ENCODE measurements around the gene NR3C1.

NR3C1 gene

DNA sequence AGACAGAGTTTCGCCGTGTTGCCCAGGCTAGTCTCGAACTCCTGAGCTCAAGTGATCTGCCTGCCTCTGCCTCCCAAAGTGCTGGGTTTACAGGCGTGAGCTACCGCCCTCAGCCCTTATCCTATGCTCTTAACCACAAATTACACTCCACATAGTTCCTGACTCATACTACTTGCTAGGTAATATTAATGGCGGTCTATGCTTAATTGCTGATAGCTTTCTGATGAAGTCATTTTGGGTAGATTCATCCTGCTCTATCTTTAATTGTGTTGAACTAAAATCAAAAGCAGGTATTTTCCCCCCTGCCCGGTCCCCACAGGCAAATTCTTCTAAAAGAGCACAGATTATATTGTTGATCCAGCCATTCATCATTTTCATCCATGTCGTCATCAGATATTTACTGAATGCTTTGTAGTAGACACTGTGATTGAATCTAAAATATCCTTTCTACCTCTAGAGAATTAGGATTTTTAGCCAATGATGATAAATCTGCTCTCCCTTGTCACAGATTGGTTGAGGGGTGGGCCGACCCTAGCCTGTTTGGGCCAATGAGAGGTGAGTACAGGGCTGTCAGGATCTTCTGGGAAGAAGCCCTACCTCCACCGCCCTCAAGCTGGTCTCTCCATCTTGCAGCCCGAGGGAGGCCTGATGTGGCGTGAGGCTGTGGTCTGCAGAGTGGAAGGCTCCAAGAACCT, 144.8 kb downstream of the NR3C1 start:
- DNase-seq (ENCODE audit: low read depth), result no peak

- DNase-seq (ENCODE audit: low read depth), result no peak
Measured at GRCh38 chr5:143254819-143255218, 148.7 kb downstream of the NR3C1 start.

DNA sequence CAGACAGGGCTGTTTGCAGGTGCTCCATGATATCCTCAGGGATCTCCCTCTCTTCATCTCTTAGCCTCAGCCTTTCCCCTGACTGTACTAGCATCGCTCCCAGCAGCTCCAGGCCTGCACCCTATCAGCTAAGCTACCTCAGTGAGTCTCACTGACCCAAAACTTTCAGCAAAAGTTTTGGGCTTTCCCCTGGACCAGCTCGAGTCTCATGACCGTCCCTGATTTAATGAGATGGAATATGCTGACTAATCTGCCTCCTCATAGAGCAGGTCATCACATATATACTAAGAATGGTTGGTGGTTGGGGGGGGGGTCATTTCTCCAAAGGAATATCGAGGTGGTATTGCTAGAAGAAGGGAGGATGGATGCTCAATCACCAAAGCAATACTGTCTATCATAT, 151.5 kb downstream of the NR3C1 start:
- no peak for DNase-seq (ENCODE audit: low read depth)

DNA sequence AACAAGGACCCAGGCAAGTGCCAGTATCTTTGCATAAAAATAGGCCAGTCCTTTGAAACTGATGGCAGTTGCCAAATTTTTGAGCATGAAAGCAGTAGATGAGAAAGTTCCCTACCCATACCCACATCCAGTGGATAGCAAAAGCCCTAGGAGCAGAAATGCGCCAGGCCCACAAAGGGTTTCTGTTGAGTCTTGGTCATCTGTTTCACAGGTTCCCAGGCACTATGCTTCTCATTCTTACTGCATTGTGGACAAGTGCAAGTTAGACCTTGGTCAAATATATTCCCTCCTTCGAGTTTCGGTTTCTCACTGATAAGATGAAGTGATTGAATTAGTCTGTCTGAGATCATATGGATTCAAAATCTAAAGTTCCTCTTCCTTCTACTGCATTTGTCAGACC, 152.3 kb downstream of the NR3C1 start:
- DNase-seq (ENCODE audit: low read depth), result no peak

DNA sequence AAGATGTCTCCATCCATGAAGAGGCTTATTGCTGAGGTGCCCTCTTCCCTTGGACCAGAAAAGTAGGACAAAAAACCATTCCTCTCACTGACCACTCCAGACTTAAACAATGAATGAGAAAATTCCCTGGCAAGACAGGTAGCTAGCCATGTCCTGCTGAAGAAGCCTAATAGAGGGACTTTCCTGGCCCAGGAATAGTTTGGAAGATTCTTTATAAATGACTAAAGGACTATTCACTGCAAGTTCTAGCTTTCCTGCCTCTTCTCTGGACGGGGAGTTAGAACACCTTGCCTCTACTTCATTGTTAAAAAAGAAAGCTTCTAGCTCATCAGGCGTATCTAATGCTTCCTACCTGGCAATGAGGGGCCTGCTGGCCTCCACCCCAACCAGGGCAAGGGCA, 153.6 kb downstream of the NR3C1 start:
- no peak for DNase-seq (ENCODE audit: low read depth)

- DNase-seq (ENCODE audit: low read depth), result no peak
Measured at GRCh38 chr5:143248822-143249579, 154.5 kb downstream of the NR3C1 start.

DNA sequence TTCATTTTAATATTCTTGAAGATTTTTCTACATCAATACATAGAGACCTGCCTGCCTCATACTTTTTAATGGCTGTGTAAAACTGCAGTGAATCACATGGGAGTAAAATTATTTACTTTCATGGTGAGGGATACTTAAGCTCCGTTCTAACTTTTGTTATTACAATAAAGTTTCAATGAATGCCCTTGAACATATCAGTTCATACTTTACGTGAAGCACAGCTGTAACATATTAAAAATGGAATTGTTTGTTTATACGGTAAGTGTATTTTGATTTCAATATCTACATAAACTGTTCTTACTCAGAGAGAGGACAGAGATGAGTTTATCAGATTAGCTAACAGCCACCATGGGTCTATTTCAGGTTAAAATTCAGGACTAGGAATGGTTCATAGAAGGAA, 155.1 kb downstream of the NR3C1 start:
- no peak for DNase-seq (ENCODE audit: low read depth)

DNA sequence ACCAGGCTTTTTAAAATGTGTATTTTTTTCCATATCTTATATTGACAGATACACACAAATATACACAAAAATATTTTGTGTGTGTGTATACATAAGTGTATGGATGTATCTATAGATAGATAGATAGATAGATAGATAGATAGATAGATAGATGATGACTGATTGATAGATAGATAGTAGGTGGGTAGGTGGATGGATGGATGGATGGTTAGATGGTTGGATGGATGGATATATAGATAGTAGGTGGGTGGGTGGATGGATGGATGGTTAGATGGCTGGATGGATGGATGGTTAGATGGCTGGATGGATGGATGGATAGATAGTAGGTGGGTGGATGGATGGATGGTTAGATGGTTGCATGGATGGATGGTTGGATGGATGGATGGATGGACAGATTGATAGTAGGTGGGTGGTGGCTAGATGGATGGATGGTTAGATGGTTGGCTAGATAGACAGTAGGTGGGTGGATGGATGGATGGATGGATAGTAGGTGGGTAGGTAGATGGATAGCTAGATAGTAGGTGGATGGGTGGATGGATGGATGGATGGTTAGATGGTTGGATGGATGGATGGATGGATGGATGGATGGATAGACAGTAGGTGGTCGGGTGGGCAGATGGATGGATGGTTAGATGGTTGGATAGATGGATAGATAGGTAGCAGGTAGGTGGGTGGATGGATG, 156.2 kb downstream of the NR3C1 start:
- DNase-seq (ENCODE audit: low read depth), result no peak

GRCh38 chr5:143245929-143246561, 157.4 kb downstream of the NR3C1 start:
- no peak for DNase-seq (ENCODE audit: low read depth)

- DNase-seq (ENCODE audit: low read depth), result no peak
Measured at GRCh38 chr5:143244990-143245389, 158.5 kb downstream of the NR3C1 start.

DNA sequence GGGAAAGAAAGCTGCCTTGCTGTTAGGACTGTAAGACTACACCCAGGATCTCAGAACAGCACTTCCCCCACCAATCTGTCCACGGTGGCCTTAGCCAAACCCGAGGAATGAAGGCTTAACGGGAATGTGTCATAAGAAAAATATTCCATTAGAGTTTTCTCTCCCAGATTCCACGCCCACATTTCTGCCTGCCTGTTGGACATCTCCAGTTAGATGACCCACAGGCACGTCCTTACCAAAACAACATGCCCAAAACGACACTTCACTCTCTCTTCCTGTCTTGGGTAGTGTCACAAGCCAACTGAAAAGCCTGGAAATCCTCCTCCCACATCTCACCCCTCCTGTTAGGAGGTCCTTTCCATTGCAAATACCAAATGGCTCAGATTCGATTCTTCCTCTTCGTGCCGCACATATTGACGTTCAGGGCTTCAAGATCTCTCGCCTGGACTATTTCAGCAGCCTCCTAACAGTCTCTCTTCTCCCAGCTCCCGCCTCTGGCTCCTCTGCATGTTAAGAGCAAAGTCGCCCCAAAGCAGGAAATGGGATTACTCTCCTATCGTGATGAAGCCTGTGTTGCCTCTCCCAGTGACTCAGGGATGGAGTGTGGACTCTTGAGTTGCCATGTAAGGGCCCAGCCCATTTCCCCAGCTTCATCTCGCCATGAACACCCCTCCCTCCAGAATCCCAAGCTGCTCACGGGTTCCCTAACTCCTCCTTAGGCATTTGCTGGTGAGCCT, 159.3 kb downstream of the NR3C1 start:
- no peak for DNase-seq (ENCODE audit: low read depth)

GRCh38 chr5:143243103-143243502, 160.4 kb downstream of the NR3C1 start:
- DNase-seq (ENCODE audit: low read depth), result no peak

DNA sequence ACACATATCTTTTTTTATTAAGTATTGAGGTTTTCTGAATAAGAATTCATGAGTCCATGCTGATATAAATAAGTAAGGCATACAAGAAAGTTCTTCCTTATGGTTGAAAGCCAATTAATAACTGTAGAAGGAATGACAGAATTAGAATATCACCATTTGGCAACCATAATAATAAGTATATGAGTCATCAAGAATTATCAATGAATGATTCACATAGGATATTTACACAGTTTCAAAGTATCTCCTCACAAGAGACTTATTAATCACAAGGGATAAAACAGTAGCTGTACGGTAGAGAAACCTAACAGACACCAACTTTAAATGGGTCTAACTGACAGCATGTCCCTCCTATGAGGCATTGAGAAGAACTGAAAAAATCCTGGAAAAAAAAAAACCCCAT, 161.6 kb downstream of the NR3C1 start:
- DNase-seq (ENCODE audit: low read depth), result no peak

GRCh38 chr5:143239882-143240518, 163.5 kb downstream of the NR3C1 start:
- DNase-seq (ENCODE audit: low read depth), result no peak

DNA sequence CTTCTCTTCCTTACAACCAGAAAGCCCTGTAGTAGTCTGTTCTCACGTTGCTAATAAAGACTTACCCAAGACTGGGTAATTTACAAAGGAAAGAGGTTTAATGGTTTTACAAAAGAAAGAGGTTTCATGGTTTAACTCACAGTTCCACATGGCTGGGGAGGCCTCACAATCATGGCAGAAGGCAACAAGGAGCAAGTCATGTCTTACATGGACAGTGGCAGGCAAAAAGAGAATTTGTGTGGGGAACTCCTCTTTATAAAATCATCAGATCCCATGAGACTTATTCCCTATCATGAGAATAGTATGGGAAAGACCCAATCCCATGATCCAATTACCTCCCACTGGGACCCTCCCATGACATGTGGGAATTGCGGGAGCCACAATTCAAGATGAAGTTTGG, 164.9 kb downstream of the NR3C1 start:
- DNase-seq (ENCODE audit: low read depth), result no peak

DNA sequence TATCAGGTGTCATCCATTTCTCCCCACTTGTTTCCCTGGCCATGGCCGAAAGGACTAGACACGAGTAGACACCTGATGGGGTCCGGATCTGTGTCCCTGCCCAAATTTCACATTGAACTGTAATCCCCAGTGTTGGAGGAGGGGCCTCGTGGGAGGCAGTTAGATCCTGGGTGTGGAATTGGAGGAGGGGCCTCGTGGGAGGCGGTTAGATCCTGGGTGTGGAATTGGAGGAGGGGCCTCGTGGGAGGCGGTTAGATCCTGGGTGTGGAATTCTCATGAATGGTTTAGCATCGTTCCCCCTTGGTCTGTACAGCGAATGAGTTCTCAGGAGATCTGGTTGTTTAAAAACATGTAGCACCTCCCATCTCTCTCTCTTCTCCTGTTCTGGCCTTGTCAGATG, 165.8 kb downstream of the NR3C1 start:
- DNase-seq (ENCODE audit: low read depth), result no peak

DNA sequence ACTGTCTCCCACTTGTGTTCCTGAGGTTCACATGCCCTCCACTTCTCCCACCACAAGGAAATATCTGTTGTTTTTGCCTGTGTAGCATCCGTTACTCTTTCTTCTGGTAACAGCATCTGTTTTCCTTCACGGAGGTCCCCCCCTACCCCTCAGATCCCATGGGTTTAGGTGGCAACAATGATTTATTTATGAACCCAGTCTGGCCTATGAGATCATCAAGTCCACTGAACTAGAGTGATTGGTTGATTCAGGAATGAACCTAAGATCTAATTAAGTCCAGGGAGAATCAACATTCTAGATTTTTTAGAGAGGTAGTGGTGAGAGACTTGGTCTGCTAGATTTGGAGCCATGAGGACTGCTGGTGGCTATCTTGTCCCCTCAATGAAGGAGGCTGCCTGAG, 166.8 kb downstream of the NR3C1 start:
- no peak for DNase-seq (ENCODE audit: low read depth)

GRCh38 chr5:143235423-143235822, 168.1 kb downstream of the NR3C1 start:
- DNase-seq (ENCODE audit: low read depth), result no peak

DNA sequence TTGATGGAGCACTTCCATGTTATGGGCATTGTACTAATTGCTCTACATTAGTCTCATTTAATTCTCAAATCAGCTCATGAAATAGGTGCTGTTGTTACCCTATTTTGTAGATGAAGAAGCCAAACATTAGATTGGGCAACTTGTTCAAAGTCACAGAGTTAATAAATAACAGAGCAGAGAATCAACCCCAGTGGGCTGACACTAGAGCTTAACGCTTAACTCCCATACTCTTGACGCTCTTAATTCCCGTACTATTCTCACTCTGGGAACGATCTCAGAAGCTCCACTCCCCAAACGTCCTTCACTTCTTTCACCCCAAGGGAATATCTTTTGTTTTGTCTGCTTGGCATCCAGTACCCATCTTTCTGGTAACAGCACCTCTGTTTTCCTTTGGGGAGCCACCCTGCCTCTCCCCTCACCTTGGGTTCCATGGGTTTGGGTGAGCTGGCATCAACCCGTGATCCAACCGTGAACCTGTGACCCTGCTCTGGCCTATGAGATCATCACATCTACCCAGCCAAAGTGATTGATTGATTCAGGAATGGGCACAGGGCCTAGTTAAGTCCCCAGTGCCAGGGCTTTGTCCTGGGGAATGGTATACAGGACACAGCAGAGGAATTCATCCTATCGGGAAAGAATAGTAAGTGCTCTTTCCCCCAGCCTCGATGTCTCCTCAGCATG, 169.2 kb downstream of the NR3C1 start:
- no peak for DNase-seq (ENCODE audit: low read depth)

DNA sequence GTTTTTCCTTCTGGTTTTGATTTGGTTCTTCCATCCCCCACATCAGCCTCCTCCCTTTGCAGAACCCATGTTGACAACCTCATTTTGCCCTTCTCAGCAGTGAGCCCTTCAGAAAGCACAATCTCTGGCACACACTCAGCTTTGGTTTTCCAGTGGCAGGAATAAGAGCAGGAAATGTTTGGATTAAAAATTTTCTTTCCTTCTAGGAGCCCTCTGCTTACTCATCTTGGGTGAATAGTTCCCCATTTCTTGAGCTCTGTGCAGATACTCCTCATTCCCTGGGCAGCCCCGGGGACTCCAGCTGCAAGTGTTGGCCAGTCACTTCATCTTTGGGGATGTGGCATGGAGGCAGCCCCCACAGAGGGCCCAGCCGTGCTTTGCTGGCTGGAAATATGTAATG, 170.5 kb downstream of the NR3C1 start:
- DNase-seq (ENCODE audit: low read depth), result no peak
